ENCODE results near the gene HSPG2. TPM values are rescaled to one million over a fixed set of nuclear protein-coding genes. Genes with fewer than 3 reads are reported as not detected.

HSPG2 gene
- total RNA-seq, 1 experiment from 2014 or later = 35.1 TPM

DNA sequence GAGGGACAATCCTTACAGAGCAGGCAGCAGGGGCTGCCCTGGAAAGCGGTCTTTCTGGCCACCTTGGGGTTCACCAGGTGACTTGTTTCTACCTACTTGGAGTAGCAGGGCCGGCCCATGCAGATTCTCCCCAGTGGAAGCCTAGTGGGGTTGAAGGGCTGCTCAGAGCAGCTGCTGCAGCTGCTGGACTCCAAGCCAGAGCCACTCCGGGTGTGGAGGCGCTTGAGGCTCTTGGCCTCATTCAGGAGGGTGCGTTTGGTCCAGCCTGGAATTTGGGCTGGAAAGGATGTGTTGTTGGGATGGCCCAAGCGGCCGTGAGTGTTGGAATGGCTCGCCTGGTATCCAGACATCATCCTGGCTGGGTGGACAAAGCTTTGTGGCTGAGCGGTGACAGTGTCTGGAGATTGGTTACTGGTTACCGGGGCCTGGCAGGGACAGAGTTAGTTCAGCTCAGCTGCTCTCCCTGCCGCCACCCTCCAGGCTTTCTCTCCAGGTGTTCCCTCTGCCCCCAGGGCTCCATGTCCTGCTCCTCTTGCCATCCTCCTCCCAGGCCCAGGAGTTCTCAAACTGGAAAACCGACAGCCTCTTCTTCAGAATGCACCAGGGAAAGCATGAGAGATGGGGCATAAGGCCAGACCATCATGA is 14.2 kb upstream of the HSPG2 start:
- H3K9ac ChIP-seq (ENCODE audit: low read length) = no peak overlapping the region
- H3K9me2 ChIP-seq (replicated peaks; ENCODE audit: low read length) = no peaks in the 10 kb centered on the region
- H3K4me2 ChIP-seq (ENCODE audit: low read length) = no peak overlapping the region
- H3K27ac ChIP-seq (ENCODE audit: low read length) = no peak overlapping the region
- intact Hi-C loops (cut with micrococcal nuclease) = no loop called here
- no peaks in the 10 kb centered on the region for H3K79me2 ChIP-seq (ENCODE audit: low read length)
- H3K27me3 ChIP-seq (ENCODE audit: low read length) = no peaks in the 10 kb centered on the region
- DNase-seq (no peak), ATAC-seq (no peak)
- H3K4me3 ChIP-seq (ENCODE audit: low read length) = no peak overlapping the region
- H4K20me1 ChIP-seq (ENCODE audit: low read length) = no peaks in the 10 kb centered on the region
- H3K4me1 ChIP-seq (ENCODE audit: insufficient read depth, low read length) = peaks cover 2% of the 10 kb centered on the region
- H3F3A ChIP-seq (ENCODE audit: low read length, unreplicated experiment) = no peaks in the 10 kb centered on the region
- POLR2A ChIA-PET (ENCODE audit: unreplicated experiment) = no interaction called here
- no peaks in the 10 kb centered on the region for H3K36me3 ChIP-seq (ENCODE audit: low read depth, low read length)
- H2AFZ ChIP-seq (ENCODE audit: low read length) = no peak overlapping the region
- BruUV-seq (replicated peaks) = no TSS peak
- CTCF ChIA-PET = no interaction called here
- H3K9me3 ChIP-seq (ENCODE audit: low read length) = no peaks in the 10 kb centered on the region
- TF ChIP-seq EZH2 (IDR thresholded peaks at IDR 0.05; ENCODE audit: low read length, unreplicated experiment) (no peak), EZH2phosphoT487 (IDR thresholded peaks at IDR 0.05; ENCODE audit: borderline replicate concordance, low read length) (no peak)
- TF ChIP-seq, protein P1, sequence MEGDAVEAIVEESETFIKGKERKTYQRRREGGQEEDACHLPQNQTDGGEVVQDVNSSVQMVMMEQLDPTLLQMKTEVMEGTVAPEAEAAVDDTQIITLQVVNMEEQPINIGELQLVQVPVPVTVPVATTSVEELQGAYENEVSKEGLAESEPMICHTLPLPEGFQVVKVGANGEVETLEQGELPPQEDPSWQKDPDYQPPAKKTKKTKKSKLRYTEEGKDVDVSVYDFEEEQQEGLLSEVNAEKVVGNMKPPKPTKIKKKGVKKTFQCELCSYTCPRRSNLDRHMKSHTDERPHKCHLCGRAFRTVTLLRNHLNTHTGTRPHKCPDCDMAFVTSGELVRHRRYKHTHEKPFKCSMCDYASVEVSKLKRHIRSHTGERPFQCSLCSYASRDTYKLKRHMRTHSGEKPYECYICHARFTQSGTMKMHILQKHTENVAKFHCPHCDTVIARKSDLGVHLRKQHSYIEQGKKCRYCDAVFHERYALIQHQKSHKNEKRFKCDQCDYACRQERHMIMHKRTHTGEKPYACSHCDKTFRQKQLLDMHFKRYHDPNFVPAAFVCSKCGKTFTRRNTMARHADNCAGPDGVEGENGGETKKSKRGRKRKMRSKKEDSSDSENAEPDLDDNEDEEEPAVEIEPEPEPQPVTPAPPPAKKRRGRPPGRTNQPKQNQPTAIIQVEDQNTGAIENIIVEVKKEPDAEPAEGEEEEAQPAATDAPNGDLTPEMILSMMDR (conservative IDR thresholded peaks at IDR 0.05; ENCODE audit: low read depth, low read length) = no peak

GRCh38 chr1:21950734-21951133 is 13.6 kb upstream of the HSPG2 start:
- Histone ChIP-seq H3K79me2 (ENCODE audit: low read length) (no peaks in the 10 kb centered on the region), H3K9me2 (replicated peaks; ENCODE audit: low read length) (no peaks in the 10 kb centered on the region), H3K9me3 (ENCODE audit: low read length) (no peaks in the 10 kb centered on the region), H3K36me3 (ENCODE audit: low read depth, low read length) (no peaks in the 10 kb centered on the region), H3K27me3 (ENCODE audit: low read length) (no peaks in the 10 kb centered on the region), H2AFZ (ENCODE audit: low read length) (no peak overlapping the region), H3K4me3 (ENCODE audit: low read length) (no peak overlapping the region), H3K4me2 (ENCODE audit: low read length) (no peak overlapping the region), H4K20me1 (ENCODE audit: low read length) (no peaks in the 10 kb centered on the region), H3K27ac (ENCODE audit: low read length) (no peak overlapping the region), H3F3A (ENCODE audit: low read length, unreplicated experiment) (no peaks in the 10 kb centered on the region), H3K9ac (ENCODE audit: low read length) (no peak overlapping the region), H3K4me1 (ENCODE audit: insufficient read depth, low read length) (no peaks in the 10 kb centered on the region)
- ChIA-PET CTCF (no interaction called here), POLR2A (ENCODE audit: unreplicated experiment) (no interaction called here)
- ATAC-seq (no peak), DNase-seq (no peak)
- BruUV-seq (replicated peaks) = no TSS peak
- intact Hi-C loops (cut with micrococcal nuclease) = no loop called here
- TF ChIP-seq EZH2phosphoT487 (IDR thresholded peaks at IDR 0.05; ENCODE audit: borderline replicate concordance, low read length) (no peak), EZH2 (IDR thresholded peaks at IDR 0.05; ENCODE audit: low read length, unreplicated experiment) (no peak)
- TF ChIP-seq, protein P1 (conservative IDR thresholded peaks at IDR 0.05; ENCODE audit: low read depth, low read length) = no peak

DNA sequence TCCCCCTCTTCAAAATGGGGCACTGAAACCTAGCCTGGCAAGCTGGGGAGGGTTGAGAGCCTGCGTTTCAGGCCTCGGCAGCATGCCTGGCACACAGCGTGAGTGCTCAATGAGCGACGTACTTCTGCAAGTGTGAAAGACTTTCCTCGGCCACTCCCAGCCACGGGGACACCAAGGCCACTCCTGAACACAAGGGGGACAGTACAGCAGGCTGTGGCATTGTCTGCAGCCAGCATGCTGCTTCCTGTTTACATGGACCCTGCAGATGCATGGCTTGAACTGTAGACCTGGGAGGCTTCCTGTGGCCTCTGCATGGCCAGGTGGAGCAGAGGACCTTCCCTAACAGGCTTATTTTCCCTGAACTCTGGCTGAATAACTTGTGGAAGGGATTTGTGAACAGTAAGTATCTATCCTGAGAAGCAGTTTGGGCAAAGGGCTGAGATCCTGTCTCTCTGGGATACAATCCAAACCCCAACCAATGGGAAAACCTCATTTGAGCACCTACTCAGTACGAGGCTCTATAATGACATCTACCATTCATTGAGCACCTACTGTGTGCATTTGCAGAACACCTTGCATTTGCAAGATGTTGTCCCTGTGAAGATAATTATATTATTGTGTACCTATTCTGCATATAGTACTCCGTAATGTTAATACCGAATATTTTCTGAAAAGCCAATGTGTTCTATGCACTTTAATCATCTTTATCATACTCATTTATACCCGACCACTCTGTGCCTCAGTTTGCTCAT is 9.9 kb upstream of the HSPG2 start:
- DNase-seq = no peak
- POLR2A ChIA-PET (ENCODE audit: unreplicated experiment) = no interaction called here
- Histone ChIP-seq H3K9me3 (ENCODE audit: low read length) (no peaks in the 10 kb centered on the region), H3K36me3 (ENCODE audit: low read depth, low read length) (no peaks in the 10 kb centered on the region), H3K79me2 (ENCODE audit: low read length) (no peaks in the 10 kb centered on the region), H3K27me3 (ENCODE audit: low read length) (no peaks in the 10 kb centered on the region), H3F3A (ENCODE audit: low read length, unreplicated experiment) (no peaks in the 10 kb centered on the region), H2AFZ (ENCODE audit: low read length) (no peak overlapping the region), H3K27ac (ENCODE audit: low read length) (no peak overlapping the region), H4K20me1 (ENCODE audit: low read length) (no peaks in the 10 kb centered on the region), H3K4me3 (ENCODE audit: low read length) (no peak overlapping the region), H3K9ac (ENCODE audit: low read length) (no peak overlapping the region), H3K4me2 (ENCODE audit: low read length) (no peak overlapping the region), H3K4me1 (ENCODE audit: insufficient read depth, low read length) (no peaks in the 10 kb centered on the region), H3K9me2 (replicated peaks; ENCODE audit: low read length) (no peaks in the 10 kb centered on the region)
- ATAC-seq = peak; percentile 24; the same call in 1 of the 2 replicates
- intact Hi-C loops (cut with micrococcal nuclease) = no loop called here
- BruUV-seq (replicated peaks) = no TSS peak
- TF ChIP-seq, protein P1 (conservative IDR thresholded peaks at IDR 0.05; ENCODE audit: low read depth, low read length) = no peak
- TF ChIP-seq EZH2 (IDR thresholded peaks at IDR 0.05; ENCODE audit: low read length, unreplicated experiment) (no peak), EZH2phosphoT487 (IDR thresholded peaks at IDR 0.05; ENCODE audit: borderline replicate concordance, low read length) (no peak)
- CTCF ChIA-PET = no interaction called here

Measured in PC-3 (cell line).